ENCODE measurements around the gene COL15A1. TPM values are rescaled to one million over a fixed set of nuclear protein-coding genes. Genes with fewer than 3 reads are reported as not detected.

Gene COL15A1
- total RNA-seq, 6 experiments from 2014 or later, result 0.07 to 0.58 (median 0.11) TPM; not detected in 2

- Histone ChIP-seq H3K27me3 (no peaks in the 10 kb centered on the region), H3K9me3 (no peaks in the 10 kb centered on the region), H3K4me3 (no peak overlapping the region), H3K27ac (no peak overlapping the region), H3K4me1 (no peaks in the 10 kb centered on the region), H3K36me3 (no peaks in the 10 kb centered on the region)
- WGBS (ENCODE audit: insufficient coverage, low coverage, low lambda C conversion rate, missing lambda C conversion rate), result 21% methylated on average over 3 of the region's 3 CpGs
- intact Hi-C loops (cut with DNase I), result no loop called here
- no peak for TF ChIP-seq POLR2A (IDR thresholded peaks at IDR 0.05)
- TF ChIP-seq, protein P1, sequence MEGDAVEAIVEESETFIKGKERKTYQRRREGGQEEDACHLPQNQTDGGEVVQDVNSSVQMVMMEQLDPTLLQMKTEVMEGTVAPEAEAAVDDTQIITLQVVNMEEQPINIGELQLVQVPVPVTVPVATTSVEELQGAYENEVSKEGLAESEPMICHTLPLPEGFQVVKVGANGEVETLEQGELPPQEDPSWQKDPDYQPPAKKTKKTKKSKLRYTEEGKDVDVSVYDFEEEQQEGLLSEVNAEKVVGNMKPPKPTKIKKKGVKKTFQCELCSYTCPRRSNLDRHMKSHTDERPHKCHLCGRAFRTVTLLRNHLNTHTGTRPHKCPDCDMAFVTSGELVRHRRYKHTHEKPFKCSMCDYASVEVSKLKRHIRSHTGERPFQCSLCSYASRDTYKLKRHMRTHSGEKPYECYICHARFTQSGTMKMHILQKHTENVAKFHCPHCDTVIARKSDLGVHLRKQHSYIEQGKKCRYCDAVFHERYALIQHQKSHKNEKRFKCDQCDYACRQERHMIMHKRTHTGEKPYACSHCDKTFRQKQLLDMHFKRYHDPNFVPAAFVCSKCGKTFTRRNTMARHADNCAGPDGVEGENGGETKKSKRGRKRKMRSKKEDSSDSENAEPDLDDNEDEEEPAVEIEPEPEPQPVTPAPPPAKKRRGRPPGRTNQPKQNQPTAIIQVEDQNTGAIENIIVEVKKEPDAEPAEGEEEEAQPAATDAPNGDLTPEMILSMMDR (IDR thresholded peaks at IDR 0.05), result no peak
- DNase-seq (no peak), ATAC-seq (no peak)
Observed at GRCh38 chr9:99034149-99034548, 90.4 kb downstream of the COL15A1 start.

DNA sequence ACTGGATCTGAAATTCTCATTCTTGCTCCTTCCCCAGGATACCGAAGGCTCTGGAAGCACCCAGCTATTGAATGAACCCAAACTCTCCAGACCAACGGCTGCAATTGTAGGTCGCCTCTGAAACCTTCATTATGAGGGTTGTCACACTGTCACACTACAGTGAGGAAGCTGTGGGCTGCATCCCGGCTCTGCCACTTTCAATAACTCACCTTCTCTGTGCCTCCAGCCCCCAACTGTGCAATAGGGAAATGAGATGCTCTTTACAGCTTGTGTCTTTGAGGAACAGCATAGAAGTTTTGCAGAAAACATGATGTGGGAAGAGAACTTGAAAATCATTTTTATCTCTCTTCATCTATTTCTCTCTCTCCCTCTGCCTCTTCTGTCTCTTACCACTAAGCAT lies 91.6 kb downstream of the COL15A1 start:
- DNase-seq (no peak), ATAC-seq (no peak)
- intact Hi-C loops (cut with DNase I), result no loop called here
- no peak for TF ChIP-seq POLR2A (IDR thresholded peaks at IDR 0.05)
- TF ChIP-seq, protein P1 (IDR thresholded peaks at IDR 0.05), result no peak
- Histone ChIP-seq H3K4me3 (no peak overlapping the region), H3K4me1 (no peaks in the 10 kb centered on the region), H3K27me3 (no peaks in the 10 kb centered on the region), H3K36me3 (no peaks in the 10 kb centered on the region), H3K9me3 (no peaks in the 10 kb centered on the region), H3K27ac (no peak overlapping the region)
- 68% methylated on average over 4 of the region's 4 CpGs for whole genome bisulfite sequencing (ENCODE audit: insufficient coverage, low coverage, low lambda C conversion rate, missing lambda C conversion rate)

- DNase-seq (no peak), ATAC-seq (no peak)
- Histone ChIP-seq H3K27me3 (no peaks in the 10 kb centered on the region), H3K4me1 (no peaks in the 10 kb centered on the region), H3K27ac (no peak overlapping the region), H3K36me3 (no peaks in the 10 kb centered on the region), H3K4me3 (no peak overlapping the region), H3K9me3 (no peaks in the 10 kb centered on the region)
- WGBS (ENCODE audit: insufficient coverage, low coverage, low lambda C conversion rate, missing lambda C conversion rate), result 58% methylated on average over 7 of the region's 7 CpGs
- no peak for TF ChIP-seq POLR2A (IDR thresholded peaks at IDR 0.05)
- TF ChIP-seq, protein P1 (IDR thresholded peaks at IDR 0.05), result no peak
- intact Hi-C loops (cut with DNase I), result no loop called here
Observed at GRCh38 chr9:99037769-99038483, 94.2 kb downstream of the COL15A1 start.

- WGBS (ENCODE audit: insufficient coverage, low coverage, low lambda C conversion rate, missing lambda C conversion rate), result 59% methylated on average over 7 of the region's 7 CpGs
- DNase-seq (no peak), ATAC-seq (no peak)
- intact Hi-C loops (cut with DNase I), result no loop called here
- H3K27ac ChIP-seq, result no peak overlapping the region
- H3K9me3 ChIP-seq, result no peaks in the 10 kb centered on the region
- no peaks in the 10 kb centered on the region for H3K4me1 ChIP-seq
- no peak overlapping the region for H3K4me3 ChIP-seq
- H3K36me3 ChIP-seq, result no peaks in the 10 kb centered on the region
- TF ChIP-seq POLR2A (IDR thresholded peaks at IDR 0.05), result no peak
- TF ChIP-seq, protein P1 (IDR thresholded peaks at IDR 0.05), result no peak
- no peaks in the 10 kb centered on the region for H3K27me3 ChIP-seq
Observed at GRCh38 chr9:99038484-99038820, 94.7 kb downstream of the COL15A1 start.
